Panc1 (cell line): ENCODE data around the gene TFDP2. TPM values are rescaled to one million over a fixed set of nuclear protein-coding genes. Genes with fewer than 3 reads are reported as not detected.

Experiments
- ATAC-seq: fragments of 200-7000 bp; cut with Tn5 transposase; 2 replicates; pipeline ENCODE4 v1.9.1; 2020; ENCODE audit warnings: mild to moderate bottlenecking, moderate library complexity
- BruUV-seq: library from RNA; stranded (reverse); fragments of 400-500 nt; replicated peaks from 2 replicates; lab custom pipeline; 2021; lab: Mats Ljungman, UMichigan
- CTCF ChIA-PET: fragments of 300-600 bp; sonication (Branson Sonifier 250); formaldehyde crosslinking; loops from one replicate; lab custom pipeline; 2022; ENCODE audit warnings: antibody characterized with exemption; lab: Charles Lee
- POLR2A ChIA-PET: fragments of 300-600 bp; sonication (Branson Sonifier 250); formaldehyde crosslinking; loops from one replicate; lab custom pipeline; 2022; ENCODE audit warnings: antibody characterized with exemption; lab: Charles Lee
- DNase-seq: peaks from one replicate; pipeline ENCODE4 v3.0.0-alpha.2; 2010; ENCODE audit warnings: low read depth, low spot score
- H3K27ac ChIP-seq: 2 replicates; pipeline ENCODE4 v1.5.1; 2011; ENCODE audit warnings: mild to moderate bottlenecking, low read length, inconsistent platforms
- H3K27me3 ChIP-seq: fragments of 200-500 bp; sonication (Bioruptor generic); 2 replicates; pipeline ENCODE4 v1.6.0; 2014; ENCODE audit warnings: low read length, inconsistent platforms; ENCODE audit not compliant: control insufficient read depth, insufficient read depth
- H3K36me3 ChIP-seq: fragments of 200-500 bp; sonication (Bioruptor generic); 2 replicates; pipeline ENCODE4 v1.5.1; 2014; ENCODE audit warnings: inconsistent platforms, mild to moderate bottlenecking, low read length, moderate library complexity; ENCODE audit not compliant: control insufficient read depth, insufficient read depth
- H3K4me1 ChIP-seq: 2 replicates; pipeline ENCODE4 v1.5.1; 2011; ENCODE audit warnings: inconsistent platforms, mild to moderate bottlenecking, low read length, moderate library complexity; ENCODE audit not compliant: control insufficient read depth, insufficient read depth
- H3K4me3 ChIP-seq, 2 experiments: 2 replicates each; pipeline ENCODE4 v1.5.1; 2011 to 2012; ENCODE audit warnings: low read depth in 2 of 2, low read length in 2 of 2, mild to moderate bottlenecking in 2 of 2, inconsistent platforms in 1 of 2, moderate library complexity in 1 of 2
- H3K9me3 ChIP-seq: fragments of 200-500 bp; sonication (Bioruptor generic); 2 replicates; pipeline ENCODE4 v1.5.1; 2014; ENCODE audit warnings: low read depth, mild to moderate bottlenecking, inconsistent platforms, low read length, moderate library complexity; ENCODE audit not compliant: control insufficient read depth, insufficient read depth
- POLR2AphosphoS5 ChIP-seq: IDR thresholded peaks from 2 replicates; pipeline ENCODE4 v1.6.1; 2012; ENCODE audit warnings: mild to moderate bottlenecking, low read depth, low read length, moderate library complexity
- SIN3A ChIP-seq: IDR thresholded peaks from 2 replicates; pipeline ENCODE4 v1.6.1; 2012; ENCODE audit warnings: low read depth, mild to moderate bottlenecking, low read length, moderate library complexity, borderline replicate concordance; ENCODE audit not compliant: insufficient read depth
- TCF7L2 ChIP-seq: IDR thresholded peaks from 2 replicates; pipeline ENCODE4 v1.6.1; 2011; ENCODE audit warnings: mild to moderate bottlenecking, low read depth, low read length, inconsistent platforms
- in situ Hi-C: cut with HindIII; loops from 2 replicates; pipeline ENCODE4 v1.10.0; 2016; ENCODE audit warnings: low sequenced_read_pairs, low pct_unique_long_range_greater_than_20kb
- intact Hi-C: fragments of 100-400 bp; cut with micrococcal nuclease; formaldehyde crosslinking; loops from one replicate; pipeline ENCODE4 v1.10.0; 2022; ENCODE audit not compliant: unreplicated experiment
- total RNA-seq: library from RNA; stranded (reverse); gene quantifications from one replicate; pipeline ENCODE4 v1.2.1, GENCODE V29; 2021; ENCODE audit not compliant: unreplicated experiment
- TF ChIP-seq, protein P1 (sequence below): fragments of 450-650 bp; IDR thresholded peaks from 2 replicates; pipeline ENCODE4 v1.5.1; 2017; ENCODE audit warnings: mild to moderate bottlenecking
- TF ChIP-seq, protein P2 (sequence below), 2 experiments: IDR thresholded peaks; 2 replicates each; pipeline ENCODE4 v1.6.1; 2011 to 2012; ENCODE audit warnings: low read depth in 2 of 2, control low read depth in 1 of 2, low read length in 1 of 2, mild to moderate bottlenecking in 1 of 2, moderate library complexity in 1 of 2; ENCODE audit not compliant: insufficient read depth in 1 of 2

TFDP2 gene
- total RNA-seq, 1 experiment from 2014 or later: 66.3 TPM

DNA sequence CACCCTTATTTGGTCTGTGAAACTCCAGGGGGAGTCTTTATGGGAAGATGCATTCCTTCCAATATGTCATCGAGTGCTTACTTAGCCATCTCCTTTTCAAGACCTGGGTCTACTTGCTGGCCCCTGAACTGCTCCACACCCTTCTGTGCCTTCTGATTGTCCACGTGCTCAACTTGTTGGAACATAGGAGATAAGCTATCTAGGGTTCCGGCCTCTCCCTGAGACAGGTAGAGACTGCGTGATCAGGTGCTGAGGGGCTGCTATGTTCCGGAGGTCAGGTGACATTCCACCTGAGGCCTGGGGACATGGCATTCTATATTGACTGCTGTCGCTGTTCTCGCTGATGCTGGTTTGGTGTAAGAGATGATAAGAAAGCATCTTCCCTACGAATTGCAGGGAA is 207.3 kb downstream of the TFDP2 start:
- H3K4me1 ChIP-seq: peaks cover 31% of the 10 kb centered on the region
- intact Hi-C loops (no loop called here), in situ Hi-C loops (no loop called here)
- DNase-seq: no peak
- no peak overlapping the region for H3K4me3 ChIP-seq
- no TSS peak for BruUV-seq
- H3K27ac ChIP-seq: peak overlapping the region; percentile 80
- ChIA-PET POLR2A (no interaction called here), CTCF (interaction anchor here (1.1 kb wide), 1 partner anchor 67 kb away, joined by 3 read pairs; no protein-coding TSS in a partner anchor)
- no peaks in the 10 kb centered on the region for H3K36me3 ChIP-seq
- TF ChIP-seq TCF7L2: no peak
- TF ChIP-seq POLR2AphosphoS5: no peak
- TF ChIP-seq, protein P1, sequence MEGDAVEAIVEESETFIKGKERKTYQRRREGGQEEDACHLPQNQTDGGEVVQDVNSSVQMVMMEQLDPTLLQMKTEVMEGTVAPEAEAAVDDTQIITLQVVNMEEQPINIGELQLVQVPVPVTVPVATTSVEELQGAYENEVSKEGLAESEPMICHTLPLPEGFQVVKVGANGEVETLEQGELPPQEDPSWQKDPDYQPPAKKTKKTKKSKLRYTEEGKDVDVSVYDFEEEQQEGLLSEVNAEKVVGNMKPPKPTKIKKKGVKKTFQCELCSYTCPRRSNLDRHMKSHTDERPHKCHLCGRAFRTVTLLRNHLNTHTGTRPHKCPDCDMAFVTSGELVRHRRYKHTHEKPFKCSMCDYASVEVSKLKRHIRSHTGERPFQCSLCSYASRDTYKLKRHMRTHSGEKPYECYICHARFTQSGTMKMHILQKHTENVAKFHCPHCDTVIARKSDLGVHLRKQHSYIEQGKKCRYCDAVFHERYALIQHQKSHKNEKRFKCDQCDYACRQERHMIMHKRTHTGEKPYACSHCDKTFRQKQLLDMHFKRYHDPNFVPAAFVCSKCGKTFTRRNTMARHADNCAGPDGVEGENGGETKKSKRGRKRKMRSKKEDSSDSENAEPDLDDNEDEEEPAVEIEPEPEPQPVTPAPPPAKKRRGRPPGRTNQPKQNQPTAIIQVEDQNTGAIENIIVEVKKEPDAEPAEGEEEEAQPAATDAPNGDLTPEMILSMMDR: no peak
- TF ChIP-seq, protein P2, sequence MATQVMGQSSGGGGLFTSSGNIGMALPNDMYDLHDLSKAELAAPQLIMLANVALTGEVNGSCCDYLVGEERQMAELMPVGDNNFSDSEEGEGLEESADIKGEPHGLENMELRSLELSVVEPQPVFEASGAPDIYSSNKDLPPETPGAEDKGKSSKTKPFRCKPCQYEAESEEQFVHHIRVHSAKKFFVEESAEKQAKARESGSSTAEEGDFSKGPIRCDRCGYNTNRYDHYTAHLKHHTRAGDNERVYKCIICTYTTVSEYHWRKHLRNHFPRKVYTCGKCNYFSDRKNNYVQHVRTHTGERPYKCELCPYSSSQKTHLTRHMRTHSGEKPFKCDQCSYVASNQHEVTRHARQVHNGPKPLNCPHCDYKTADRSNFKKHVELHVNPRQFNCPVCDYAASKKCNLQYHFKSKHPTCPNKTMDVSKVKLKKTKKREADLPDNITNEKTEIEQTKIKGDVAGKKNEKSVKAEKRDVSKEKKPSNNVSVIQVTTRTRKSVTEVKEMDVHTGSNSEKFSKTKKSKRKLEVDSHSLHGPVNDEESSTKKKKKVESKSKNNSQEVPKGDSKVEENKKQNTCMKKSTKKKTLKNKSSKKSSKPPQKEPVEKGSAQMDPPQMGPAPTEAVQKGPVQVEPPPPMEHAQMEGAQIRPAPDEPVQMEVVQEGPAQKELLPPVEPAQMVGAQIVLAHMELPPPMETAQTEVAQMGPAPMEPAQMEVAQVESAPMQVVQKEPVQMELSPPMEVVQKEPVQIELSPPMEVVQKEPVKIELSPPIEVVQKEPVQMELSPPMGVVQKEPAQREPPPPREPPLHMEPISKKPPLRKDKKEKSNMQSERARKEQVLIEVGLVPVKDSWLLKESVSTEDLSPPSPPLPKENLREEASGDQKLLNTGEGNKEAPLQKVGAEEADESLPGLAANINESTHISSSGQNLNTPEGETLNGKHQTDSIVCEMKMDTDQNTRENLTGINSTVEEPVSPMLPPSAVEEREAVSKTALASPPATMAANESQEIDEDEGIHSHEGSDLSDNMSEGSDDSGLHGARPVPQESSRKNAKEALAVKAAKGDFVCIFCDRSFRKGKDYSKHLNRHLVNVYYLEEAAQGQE (IDR thresholded peaks at IDR 0.05; ENCODE audit: insufficient read depth in 1 of 2, low read depth in 2 of 2, low read length in 1 of 2): no peak
- no peak for TF ChIP-seq SIN3A
- ATAC-seq: no peak
- no peaks in the 10 kb centered on the region for H3K27me3 ChIP-seq
- H3K9me3 ChIP-seq: no peaks in the 10 kb centered on the region

DNA sequence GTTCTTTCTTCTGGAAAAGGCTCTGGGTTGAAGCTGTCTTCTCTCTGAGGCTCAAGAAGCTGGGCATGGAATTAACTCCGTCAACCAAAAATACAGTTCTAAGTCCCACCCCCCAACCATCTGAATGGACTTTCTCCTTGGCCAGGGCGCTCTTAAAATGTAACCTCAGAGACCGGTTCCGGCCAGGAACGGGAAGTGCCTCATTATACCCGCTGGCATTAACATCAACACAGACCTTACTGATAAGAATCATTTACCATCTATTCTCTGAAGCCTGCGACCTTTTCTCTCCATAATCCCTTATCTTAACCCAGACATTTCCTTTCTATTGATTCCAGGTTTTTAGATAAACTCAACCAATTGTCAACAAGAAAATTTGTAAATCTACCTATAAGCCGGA is 208.3 kb downstream of the TFDP2 start:
- no peaks in the 10 kb centered on the region for H3K27me3 ChIP-seq
- intact Hi-C loops (no loop called here), in situ Hi-C loops (no loop called here)
- ChIA-PET CTCF (interaction anchor here (0.6 to 1.1 kb wide), 2 partner anchors 66 to 207 kb away, joined by 3 to 7 read pairs; no protein-coding TSS in a partner anchor), POLR2A (no interaction called here)
- no peak for TF ChIP-seq POLR2AphosphoS5
- 0 out of 2 replicates have a peak, but pooled peaks have one; percentile 39 for TF ChIP-seq TCF7L2
- peak overlapping the region; percentile 80 for H3K27ac ChIP-seq
- ATAC-seq (no peak), DNase-seq (no peak)
- H3K9me3 ChIP-seq: no peaks in the 10 kb centered on the region
- H3K4me3 ChIP-seq: no peak overlapping the region
- peaks cover 31% of the 10 kb centered on the region for H3K4me1 ChIP-seq
- H3K36me3 ChIP-seq: no peaks in the 10 kb centered on the region
- BruUV-seq: no TSS peak

DNA sequence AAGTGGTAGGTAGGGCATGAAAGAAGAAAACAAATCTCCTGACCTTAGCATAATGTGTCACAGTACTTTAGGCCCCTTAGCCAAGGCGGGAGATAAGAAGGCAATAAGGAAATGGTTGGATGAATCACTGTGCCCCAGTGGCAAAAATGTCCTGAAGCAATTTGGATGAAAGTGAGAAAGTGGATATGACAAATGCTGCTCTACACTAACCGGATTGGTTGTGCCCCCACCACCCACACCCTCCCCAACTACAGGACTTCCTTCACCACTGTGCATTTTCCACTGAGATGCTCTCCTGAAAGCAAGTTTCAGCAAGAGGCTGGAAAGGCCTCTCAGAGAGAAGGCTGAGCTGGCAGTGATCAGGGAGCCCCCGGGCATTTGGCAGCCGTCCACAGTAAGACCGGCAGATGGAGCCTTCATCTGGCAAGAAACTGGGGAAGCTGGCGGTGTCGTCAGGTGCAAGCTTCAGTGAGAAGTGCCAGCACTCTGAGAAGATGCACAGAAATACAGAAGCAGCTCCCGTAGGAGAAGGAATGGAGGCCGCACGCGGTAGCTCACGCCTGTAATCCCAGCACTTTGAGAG is 209.1 kb downstream of the TFDP2 start:
- Histone ChIP-seq H3K9me3 (no peaks in the 10 kb centered on the region), H3K4me3 (0 out of 4 replicates have a peak overlapping the region, but pooled peaks of 1 of the 2 experiments have one; percentile 9), H3K27ac (peak overlapping the region; percentile 80), H3K27me3 (no peaks in the 10 kb centered on the region), H3K4me1 (peaks cover 31% of the 10 kb centered on the region), H3K36me3 (no peaks in the 10 kb centered on the region)
- intact Hi-C loops (no loop called here), in situ Hi-C loops (no loop called here)
- ChIA-PET CTCF (no interaction called here), POLR2A (no interaction called here)
- peak; percentile 91 for ATAC-seq
- TF ChIP-seq POLR2AphosphoS5 (no peak), TCF7L2 (peak; percentile 87)
- BruUV-seq: no TSS peak
- DNase-seq: peak; percentile 42
